GM21529 (cell line): Measurements from ENCODE around the gene MED10.

ENCODE experiments used
- ATAC-seq: cut with Tn5 transposase; IDR thresholded peaks from one replicate; pipeline ENCODE4 v1.9.1; 2021; ENCODE audit not compliant: unreplicated experiment

Gene MED10

DNA sequence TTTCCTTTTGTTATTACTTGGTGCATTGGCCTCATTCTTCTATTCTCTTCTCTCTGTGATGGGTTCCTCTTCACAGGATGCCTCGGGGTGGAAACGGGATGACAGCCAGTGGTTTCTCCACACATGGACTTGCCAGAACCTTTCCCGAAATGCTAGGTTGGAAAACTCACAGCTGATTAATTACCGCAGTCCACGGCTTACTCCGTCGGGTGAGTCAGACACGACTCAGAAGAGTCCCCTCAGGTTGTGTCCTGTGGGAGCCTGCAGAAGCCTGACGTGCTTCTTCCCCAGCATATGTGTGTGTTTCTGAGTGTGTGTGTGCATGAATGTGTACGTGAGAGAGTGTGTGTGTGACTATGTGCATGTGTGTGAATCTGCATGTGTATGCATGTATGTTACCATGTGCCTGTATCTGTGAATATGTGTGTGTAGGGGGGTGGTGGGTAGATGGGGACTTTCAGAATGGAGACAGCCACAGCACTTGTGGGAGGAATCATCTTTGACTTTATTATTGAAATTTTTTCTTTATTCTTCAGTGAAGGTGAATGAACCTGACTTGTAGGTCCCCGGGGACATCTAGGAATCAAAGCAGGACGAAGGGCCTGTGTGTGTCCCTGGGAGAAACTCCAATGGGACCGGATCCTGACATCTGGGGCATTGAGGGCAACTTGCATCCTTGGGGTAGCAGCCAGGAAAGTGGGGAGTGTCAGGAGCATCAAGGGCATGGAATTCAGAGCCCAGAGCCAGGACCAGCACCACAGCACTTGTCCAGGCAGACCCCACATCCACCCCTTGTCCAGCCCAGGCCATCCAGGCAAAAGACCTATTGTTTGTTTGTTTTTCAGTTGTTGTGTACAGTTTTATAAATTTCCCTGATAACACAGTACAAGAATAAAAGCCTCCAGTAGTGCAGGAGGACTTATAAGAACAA, 21.9 kb upstream of the MED10 start:
- ATAC-seq = no peak

DNA sequence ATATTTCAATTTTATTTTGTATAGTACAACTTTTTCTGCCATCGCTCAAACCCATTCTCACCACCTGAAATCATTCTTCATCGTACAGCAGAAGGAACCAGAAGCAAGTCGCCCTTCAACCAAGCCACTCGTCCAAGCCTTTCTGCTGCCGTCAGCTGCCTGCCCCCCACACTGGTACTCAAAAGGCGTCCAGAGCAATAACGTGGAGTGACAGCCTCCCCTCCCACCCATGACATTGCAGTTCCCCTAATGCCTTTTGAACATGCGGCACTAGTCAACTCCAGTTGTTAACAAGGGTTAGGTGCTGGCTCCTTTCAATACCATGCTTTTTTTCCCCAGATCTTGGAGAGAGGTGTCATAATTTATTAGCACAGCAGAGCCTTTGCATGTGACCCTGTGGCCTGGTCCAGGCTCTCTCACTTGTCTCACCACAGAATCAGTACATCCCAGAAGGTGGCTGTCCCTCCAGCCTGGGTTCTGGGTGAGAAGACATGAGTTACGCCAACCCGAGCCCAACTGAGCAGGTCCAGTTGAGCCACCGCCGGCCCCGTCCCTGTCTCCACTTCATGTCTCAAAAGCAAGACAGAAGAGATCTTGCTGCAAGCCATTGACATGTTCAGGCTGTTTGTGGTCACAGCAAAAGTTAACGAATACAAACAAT, 20.4 kb upstream of the MED10 start:
- no peak for ATAC-seq

DNA sequence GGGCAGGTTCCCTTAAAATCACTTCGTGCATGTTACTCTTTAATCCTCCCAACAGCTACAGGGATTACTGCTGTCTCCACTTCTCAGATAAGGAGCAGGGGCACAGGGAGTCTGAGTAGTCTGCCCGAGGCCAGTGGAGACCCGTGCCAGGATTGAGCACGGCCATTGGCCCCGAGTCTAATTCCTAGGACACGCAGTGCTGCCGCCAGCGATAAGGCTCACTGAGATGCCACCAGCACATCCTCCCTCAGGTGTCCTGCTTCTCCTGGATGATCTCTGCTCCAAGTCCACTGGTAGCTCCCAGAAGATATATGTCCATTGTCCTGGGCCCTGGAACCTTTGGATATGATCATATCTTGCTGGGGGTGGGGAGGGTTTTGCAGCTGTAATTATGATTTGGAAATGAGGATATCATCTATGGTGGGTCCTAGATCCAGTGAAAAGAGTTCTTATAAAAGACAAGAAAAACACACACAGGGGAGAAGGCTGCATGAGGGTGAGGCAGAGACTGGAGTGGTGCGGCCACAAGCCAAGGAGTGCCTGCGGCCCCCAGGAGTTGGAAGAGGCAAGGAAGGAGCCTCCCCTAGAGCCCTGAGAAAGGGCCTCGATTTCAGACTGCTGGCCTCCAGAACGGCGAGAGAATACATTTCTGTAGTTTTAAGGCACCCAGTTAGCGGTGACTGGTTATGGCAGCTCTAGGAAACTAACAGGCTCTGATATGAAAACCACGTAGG, 19.4 kb upstream of the MED10 start:
- no peak for ATAC-seq

DNA sequence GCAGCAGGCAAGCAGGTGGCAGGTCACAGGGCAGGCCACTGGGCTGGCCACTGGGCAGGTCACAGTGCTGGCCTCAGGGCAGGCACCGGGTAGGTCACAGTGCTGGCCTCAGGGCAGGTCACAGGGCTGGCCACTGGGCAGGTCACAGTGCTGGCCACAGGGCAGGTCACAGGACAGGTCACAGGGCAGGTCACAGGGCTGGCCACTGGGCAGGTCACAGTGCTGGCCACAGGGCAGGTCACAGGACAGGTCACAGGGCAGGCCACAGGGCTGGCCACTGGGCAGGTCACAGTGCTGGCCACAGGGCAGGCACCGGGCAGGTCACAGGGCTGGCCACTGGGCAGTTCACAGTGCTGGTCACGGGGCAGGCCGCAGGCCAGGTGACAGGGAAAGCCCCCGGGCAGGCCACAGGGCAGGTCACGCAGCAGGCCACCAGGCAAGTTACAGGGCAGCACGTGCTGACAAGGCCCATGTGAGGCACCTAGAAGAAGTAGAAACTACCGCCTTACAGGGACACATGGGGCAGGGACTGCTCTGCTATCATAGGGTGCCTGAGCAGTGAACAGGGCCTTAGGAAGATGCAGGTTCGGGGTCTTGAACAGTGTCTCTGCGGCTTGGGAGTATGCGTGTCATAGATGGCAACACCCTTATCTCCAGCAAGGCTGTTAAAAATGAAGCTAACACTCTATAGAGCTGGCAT, 18.6 kb upstream of the MED10 start:
- no peak for ATAC-seq

DNA sequence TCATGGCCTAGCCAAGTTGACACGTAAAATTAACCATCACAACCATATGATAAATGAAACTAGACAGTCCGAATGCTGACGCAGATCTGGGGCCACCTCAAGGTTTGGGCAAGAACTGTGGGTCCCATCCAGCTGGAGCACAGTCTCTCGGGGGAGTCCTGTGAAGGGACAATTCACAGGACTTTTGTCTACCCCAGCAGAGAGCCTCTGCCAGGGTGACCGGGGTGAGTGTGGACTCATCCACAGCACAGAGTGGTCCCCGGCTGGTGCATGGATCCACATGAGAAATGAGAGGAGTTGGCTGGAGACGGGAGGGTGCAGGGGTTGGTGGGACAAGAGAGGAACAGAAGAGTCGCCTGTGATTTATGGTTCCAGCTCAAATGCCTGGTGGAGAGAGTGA, 17.7 kb upstream of the MED10 start:
- no peak for ATAC-seq

DNA sequence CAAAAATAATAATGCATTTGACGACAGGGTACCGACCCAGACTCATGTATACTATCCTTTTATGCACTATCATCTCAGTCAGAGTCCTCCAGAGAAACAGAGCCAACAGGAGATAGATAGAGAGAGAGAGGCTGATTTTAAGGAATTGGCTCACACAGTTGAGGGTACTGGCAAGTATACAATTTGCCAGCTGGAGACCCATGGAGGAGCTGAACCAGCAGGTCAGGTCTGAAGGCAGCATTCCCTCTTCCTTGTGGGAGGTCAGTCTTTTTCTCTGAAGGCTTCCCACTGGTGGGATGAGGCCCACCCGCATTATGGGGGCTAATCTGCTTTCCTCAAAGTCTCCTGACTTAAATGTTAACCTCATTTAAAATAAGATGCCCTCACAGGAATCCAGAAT, 17.3 kb upstream of the MED10 start:
- no peak for ATAC-seq

DNA sequence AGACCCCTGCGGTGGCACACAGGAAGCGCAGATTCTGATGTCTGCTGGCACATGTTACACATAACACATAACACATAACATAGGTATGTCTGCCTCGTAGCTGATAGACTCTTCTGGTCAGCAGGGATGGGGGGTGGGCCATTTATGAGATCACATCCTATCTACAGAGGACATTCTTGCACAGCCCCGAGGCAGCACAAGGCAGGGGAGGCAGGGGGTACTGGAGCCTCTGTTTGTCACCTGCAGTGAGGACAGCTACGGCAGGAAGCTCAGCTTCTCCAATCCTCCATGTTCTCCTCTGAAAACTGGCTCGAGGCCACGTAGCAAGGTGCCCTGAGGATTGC, 16.7 kb upstream of the MED10 start:
- ATAC-seq = no peak

DNA sequence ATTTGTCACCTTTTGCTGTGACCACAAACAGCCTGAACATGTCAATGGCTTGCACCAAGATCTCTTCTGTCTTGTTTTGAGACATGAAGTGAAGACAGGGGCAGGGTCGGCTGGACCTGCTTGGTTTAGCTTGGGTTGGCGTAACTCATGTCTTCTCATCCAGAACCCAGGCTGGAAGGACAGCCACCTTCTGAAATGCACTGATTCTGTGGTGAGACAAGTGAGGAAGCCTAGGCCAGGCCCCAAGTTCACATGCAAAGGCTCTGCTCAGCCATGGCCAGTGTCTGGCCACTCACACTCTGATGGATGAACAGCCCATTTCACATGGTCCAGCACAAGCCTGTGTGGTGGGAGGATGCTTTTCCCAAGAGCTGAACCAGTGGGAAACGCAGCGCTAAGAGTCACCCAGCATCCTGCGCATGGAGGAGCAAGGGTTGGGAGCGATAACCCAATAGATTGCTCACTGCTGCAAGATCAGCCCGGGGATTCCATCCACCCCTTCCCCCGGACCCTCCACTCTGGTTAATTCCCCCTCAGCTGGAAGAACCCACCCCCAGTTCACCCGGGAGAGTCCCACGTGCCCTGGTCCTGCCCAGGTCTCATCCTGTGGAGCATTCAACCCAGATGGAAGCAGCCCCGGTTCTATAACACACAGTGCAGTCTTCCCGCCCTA, 16.2 kb upstream of the MED10 start:
- ATAC-seq = no peak

DNA sequence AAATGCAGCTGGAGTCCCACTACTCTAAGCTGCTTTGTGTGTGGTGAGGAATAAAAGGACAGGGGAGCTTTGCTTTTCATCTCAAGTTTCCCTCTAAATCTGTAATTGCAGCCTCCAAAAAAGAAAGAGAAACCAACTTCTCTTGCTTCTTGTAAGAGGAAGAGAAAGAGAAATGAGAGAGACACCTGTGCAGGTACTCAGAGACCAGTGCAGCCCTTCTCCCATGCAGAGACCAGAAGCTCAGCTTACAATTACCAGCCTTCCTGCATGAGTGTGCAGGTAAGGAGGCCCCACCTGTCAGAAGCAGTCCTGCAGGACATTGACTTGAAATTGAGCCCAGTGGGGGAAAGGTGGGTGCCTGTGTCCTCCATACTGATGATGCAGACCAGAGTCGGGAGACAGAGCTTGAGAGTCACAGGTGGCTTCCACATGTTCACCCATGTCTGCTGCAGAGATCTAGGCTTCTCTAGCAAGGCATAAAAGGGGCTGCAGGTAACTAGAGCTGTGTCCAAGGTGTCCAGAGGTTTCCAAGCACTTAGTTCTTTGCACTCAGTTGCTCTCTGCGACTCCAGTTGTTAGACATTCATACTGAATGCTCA, 15.3 kb upstream of the MED10 start:
- no peak for ATAC-seq

DNA sequence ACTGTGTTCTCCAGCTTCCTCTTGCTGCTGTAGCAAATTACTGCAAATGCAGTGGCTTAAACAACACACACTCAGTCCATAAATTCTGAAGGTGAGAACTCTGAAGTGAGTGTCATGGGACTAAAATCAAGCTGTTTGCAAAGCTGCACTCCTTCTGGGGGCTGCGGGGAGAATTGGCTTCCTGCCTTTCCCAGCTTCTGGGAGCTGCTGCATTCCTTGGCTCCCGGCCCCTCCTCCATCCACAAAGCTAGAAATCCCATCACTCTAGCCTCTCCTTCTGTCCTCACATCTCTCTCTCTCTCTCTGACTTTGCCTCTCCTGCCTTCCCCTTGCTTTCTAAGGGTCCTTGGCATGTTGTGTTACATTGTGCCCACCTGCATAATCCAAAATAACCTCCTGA, 14.2 kb upstream of the MED10 start:
- ATAC-seq = no peak

DNA sequence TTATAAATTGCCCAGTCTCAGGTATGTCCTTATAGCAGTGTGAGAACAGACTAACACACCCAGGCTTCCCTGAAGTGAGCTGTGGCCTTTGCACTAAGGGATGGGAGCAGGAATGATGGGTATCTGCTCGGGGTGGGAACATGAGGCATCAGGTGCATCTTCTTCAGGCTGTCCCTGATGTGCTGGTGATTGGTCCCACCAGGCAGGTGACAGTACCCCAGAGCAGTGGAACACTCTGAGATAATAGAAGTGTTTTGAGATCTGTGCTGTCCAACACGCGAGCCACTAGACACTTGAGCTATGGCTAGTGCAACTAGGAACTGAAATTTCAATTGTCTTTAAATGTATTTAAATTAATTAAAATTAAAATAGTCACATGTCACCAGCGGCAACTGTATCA, 12.8 kb upstream of the MED10 start:
- ATAC-seq = no peak

DNA sequence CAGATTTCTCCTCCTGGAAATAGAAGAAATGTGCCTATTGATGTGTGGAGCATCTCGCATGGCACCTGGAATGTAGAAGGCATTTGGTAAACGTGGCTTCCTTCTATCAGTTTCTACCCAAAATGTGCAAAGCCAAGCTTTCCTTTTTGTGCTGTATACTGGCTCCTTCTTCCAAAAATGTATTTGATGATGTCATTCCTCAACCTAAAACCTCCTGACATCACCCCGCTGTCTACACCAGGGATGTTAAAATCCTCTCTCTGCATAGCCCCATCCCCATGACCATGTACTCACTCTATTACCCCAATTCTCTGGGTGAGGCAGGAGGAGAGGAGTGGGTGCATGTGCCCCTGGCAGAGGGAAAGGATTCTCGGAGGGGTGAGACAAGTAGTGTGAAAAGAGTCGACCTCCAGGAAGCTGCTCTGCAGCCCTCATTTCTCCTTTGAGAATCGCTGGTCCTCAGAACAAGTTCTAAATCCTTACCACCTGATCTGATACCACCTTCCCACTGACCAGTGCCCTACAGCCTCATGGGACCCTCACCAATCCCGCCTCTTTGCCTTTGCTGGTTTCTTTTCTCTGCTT, 11.7 kb upstream of the MED10 start:
- ATAC-seq = no peak

DNA sequence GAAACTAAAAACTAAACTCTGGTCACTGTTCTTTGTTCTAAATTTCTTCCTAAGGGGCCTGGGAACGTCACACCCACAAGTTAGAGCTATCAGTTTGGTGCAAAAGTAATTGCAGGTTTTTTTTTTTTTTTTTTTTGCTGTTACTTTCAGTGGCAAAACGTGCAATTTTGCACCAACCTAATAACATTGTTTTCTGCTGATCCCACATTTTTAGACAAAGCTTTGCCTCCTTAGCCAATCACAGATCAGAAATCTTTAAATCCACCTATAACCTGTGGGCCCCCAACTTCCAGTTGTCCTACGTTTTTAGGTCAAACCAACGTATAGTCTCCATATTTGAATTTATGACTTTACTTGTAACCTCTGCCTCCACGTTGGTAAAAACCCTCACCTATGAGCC, 11.1 kb upstream of the MED10 start:
- ATAC-seq = no peak

DNA sequence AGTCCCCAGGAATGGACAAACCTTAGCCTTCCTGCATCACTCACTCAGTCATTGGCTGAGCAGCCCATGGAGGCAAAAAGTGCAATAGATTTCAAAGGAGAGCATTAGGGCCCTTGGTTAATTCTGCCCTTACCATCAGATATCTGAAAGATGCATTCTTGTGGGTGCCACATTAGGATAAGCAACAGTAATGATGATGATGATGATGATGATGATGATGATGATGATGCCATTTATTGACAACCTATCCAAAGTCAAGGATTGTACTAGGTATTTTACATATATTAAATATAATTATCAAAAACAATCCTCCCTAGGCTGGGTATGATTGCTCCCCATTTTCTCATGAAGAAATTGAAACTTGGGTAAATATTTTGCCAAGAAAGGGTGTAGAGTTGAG, 9.6 kb upstream of the MED10 start:
- no peak for ATAC-seq

DNA sequence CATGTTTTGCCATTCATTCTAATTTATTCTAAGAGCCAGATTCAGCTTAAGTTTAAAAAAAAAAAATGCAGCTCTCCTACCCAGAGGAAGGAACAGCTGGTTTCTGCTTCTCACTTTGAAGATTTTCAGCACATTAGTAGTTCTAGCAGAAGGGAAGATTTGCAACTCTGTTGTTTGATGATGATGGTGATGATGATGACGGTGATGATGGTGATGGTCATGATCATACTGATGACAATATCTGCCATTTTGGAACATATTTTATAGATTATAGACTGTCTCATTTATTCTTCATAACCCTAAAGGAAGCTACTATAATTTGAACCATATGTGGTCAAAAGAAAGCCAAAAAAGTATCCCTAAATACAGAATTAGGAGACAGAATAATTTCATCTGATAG, 7.9 kb upstream of the MED10 start:
- no peak for ATAC-seq

DNA sequence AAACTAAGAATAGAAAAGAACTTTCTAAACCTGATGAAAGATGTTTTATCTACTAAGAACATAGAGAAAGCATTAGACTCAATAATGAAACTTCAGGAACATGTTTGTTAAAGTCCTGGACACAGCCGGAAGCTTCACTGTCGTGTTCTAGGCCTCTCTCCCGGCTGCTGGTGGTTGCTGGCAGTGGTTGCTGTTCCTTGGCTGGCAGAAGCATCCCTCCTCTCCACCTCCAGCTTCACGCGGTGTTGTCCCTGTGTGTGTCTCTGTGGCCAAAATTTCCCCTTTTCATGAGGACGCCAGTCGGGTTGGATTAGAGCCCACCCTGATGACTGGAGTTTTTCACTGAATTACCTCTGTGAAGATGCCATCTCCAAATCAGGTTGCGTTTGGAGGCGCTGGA, 6.5 kb upstream of the MED10 start:
- no peak for ATAC-seq

DNA sequence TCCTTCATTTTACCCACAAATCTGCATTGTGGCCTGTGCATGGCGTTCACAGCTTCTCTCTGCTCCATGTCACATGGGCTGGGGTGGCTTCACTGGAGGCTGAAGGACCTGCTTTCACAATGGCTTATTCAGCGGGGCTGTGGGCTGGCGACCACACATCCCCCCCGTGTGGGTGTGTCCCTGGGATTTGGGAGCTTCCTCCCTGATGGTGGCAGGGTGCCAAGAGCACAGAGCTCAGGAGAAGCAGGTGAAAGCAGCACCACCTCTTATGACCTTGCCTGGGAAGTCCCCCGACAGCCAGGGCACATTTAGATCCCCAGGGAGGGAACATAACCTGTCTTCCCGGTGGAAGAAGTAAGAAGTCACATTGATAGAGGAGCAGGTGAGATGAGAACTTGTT, 5.0 kb upstream of the MED10 start:
- ATAC-seq = no peak

DNA sequence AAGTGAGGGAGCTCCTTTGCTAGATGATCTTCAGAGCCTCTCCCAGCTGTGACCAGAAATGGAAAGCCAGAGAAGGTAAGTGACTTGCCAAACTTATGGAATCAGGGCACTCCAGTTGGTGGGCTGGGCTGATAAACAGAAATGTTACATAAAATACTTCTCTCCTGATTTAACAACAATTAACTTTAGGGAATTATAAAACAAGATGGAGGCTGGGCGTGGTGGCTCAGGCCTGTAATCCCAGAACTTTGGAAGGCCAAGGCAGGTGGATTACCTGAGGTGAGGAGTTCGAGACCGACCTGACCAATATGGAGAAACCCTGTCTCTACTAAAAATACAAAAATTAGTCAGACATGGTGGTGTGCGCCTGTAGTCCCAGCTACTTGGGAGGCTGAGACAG, 899 bp upstream of the MED10 start:
- ATAC-seq = no peak

DNA sequence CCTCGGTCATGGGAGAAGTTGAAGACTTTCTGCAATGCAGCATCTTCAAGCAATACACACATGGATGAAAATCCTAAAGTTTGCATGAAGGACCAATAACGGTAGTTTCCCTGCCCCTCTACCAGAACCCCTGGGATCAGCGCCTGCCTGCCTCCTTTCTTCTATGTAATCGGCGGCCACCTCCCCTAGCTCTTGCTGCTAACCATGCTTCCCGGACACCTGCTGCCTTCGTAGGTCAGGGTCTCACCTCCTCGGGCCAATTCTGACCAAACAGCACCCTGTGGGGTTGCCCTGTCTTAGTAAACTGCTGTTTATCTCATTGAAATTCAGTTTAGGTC, 388 bp upstream of the MED10 start:
- peak; percentile 34 for ATAC-seq

DNA sequence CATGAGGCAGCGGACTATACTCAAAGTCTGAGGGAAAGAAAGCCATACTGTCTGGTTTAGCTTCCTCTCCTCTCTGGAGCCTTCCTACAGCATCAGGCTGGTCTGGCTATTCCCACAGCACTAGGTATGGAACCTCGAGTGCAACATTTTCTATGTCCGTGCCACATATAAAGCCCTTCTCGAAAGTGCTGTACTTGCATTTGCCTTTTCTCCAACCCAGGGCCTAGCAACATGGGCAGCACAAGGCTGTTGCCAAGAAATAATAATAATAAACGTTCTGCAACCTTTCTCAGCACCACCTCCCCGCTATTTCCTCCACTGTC, 804 bp downstream of the MED10 start:
- ATAC-seq = no peak
